Measurements from ENCODE around the gene PTPRN2. TPM values are rescaled to one million over a fixed set of nuclear protein-coding genes. Genes with fewer than 3 reads are reported as not detected.

The PTPRN2 gene
- total RNA-seq, 1 experiment from 2014 or later, result not detected

GRCh38 chr7:158527495-158527894, 60.1 kb downstream of the PTPRN2 start:
- ChIA-PET CTCF (no interaction called here), POLR2A (ENCODE audit: unreplicated experiment) (no interaction called here)
- Histone ChIP-seq H3K36me3 (ENCODE audit: low read depth) (no peaks in the 10 kb centered on the region), H3K9me2 (ENCODE audit: insufficient read depth) (no peaks in the 10 kb centered on the region), H3K4me3 (no peak overlapping the region), H3K27ac (no peak overlapping the region), H3K4me2 (no peak overlapping the region), H3F3A (ENCODE audit: insufficient read depth, low read depth) (no peaks in the 10 kb centered on the region), H3K79me2 (ENCODE audit: low read depth) (no peaks in the 10 kb centered on the region), H3K4me1 (replicated peaks; ENCODE audit: insufficient read depth) (no peaks in the 10 kb centered on the region), H4K20me1 (ENCODE audit: insufficient read depth) (no peaks in the 10 kb centered on the region), H3K27me3 (ENCODE audit: insufficient read depth, low read depth) (peaks cover 82% of the 10 kb centered on the region), H2AFZ (no peak overlapping the region), H3K9me3 (ENCODE audit: insufficient read depth, low read depth) (no peaks in the 10 kb centered on the region)
- intact Hi-C loops (cut with micrococcal nuclease; ENCODE audit: unreplicated experiment), result no loop called here
- no TSS peak for BruUV-seq (replicated peaks)
- no peak for DNase-seq
- TF ChIP-seq CTCF (conservative IDR thresholded peaks at IDR 0.05) (no peak), EZH2 (IDR thresholded peaks at IDR 0.05; ENCODE audit: low read depth) (no peak)

GRCh38 chr7:158527038-158527437, 60.6 kb downstream of the PTPRN2 start:
- Histone ChIP-seq H3K79me2 (ENCODE audit: low read depth) (no peaks in the 10 kb centered on the region), H4K20me1 (ENCODE audit: insufficient read depth) (no peaks in the 10 kb centered on the region), H3K27ac (no peak overlapping the region), H3K4me2 (no peak overlapping the region), H3K36me3 (ENCODE audit: low read depth) (no peaks in the 10 kb centered on the region), H3K9me3 (ENCODE audit: insufficient read depth, low read depth) (no peaks in the 10 kb centered on the region), H3K4me3 (no peak overlapping the region), H3K27me3 (ENCODE audit: insufficient read depth, low read depth) (peaks cover 77% of the 10 kb centered on the region), H3K9me2 (ENCODE audit: insufficient read depth) (no peaks in the 10 kb centered on the region), H3K4me1 (replicated peaks; ENCODE audit: insufficient read depth) (no peaks in the 10 kb centered on the region), H3F3A (ENCODE audit: insufficient read depth, low read depth) (no peaks in the 10 kb centered on the region), H2AFZ (no peak overlapping the region)
- BruUV-seq (replicated peaks), result no TSS peak
- DNase-seq, result no peak
- ChIA-PET POLR2A (ENCODE audit: unreplicated experiment) (no interaction called here), CTCF (no interaction called here)
- intact Hi-C loops (cut with micrococcal nuclease; ENCODE audit: unreplicated experiment), result no loop called here
- TF ChIP-seq CTCF (conservative IDR thresholded peaks at IDR 0.05), result no peak
- no peak for TF ChIP-seq EZH2 (IDR thresholded peaks at IDR 0.05; ENCODE audit: low read depth)

GRCh38 chr7:158526531-158526930, 61.1 kb downstream of the PTPRN2 start:
- Histone ChIP-seq H3K27ac (no peak overlapping the region), H3K79me2 (ENCODE audit: low read depth) (no peaks in the 10 kb centered on the region), H3F3A (ENCODE audit: insufficient read depth, low read depth) (no peaks in the 10 kb centered on the region), H2AFZ (no peak overlapping the region), H3K9me2 (ENCODE audit: insufficient read depth) (no peaks in the 10 kb centered on the region), H3K4me1 (replicated peaks; ENCODE audit: insufficient read depth) (no peaks in the 10 kb centered on the region), H3K36me3 (ENCODE audit: low read depth) (no peaks in the 10 kb centered on the region), H3K27me3 (ENCODE audit: insufficient read depth, low read depth) (peaks cover 72% of the 10 kb centered on the region), H3K4me2 (no peak overlapping the region), H3K9me3 (ENCODE audit: insufficient read depth, low read depth) (no peaks in the 10 kb centered on the region), H3K4me3 (no peak overlapping the region), H4K20me1 (ENCODE audit: insufficient read depth) (no peaks in the 10 kb centered on the region)
- intact Hi-C loops (cut with micrococcal nuclease; ENCODE audit: unreplicated experiment), result no loop called here
- TF ChIP-seq CTCF (conservative IDR thresholded peaks at IDR 0.05), result no peak
- no peak for TF ChIP-seq EZH2 (IDR thresholded peaks at IDR 0.05; ENCODE audit: low read depth)
- DNase-seq, result no peak
- ChIA-PET POLR2A (ENCODE audit: unreplicated experiment) (no interaction called here), CTCF (no interaction called here)
- BruUV-seq (replicated peaks), result no TSS peak

All from PC-9 (cell line).